Activated CD4-positive, alpha-beta memory T cell treated with anti-CD3 and anti-CD28 coated beads for 36 hours (primary cell): ENCODE measurements around the gene DRAXIN. TPM values are rescaled to one million over a fixed set of nuclear protein-coding genes. Genes with fewer than 3 reads are reported as not detected.
A peak's percentile ranks its signal among the peaks of the same experiment; 100 is the strongest.

ENCODE experiments used
- CTCF ChIA-PET: fragments of 350-600 bp; sonication (Branson Sonifier 250); formaldehyde crosslinking; loops from one replicate; lab custom pipeline; 2021; ENCODE audit warnings: antibody characterized with exemption, inconsistent platforms; lab: Charles Lee
- POLR2A ChIA-PET: fragments of 350-600 bp; sonication (Branson Sonifier 250); formaldehyde crosslinking; loops from one replicate; lab custom pipeline; 2021; ENCODE audit warnings: antibody characterized with exemption; lab: Charles Lee
- DNase-seq: peaks from one replicate; pipeline ENCODE4 v3.0.0-alpha.2; 2020
- H3K27ac Mint-ChIP-seq: one replicate; pipeline ENCODE4 v1.8.0; 2021; ENCODE audit warnings: mixed read lengths
- H3K27me3 Mint-ChIP-seq: one replicate; pipeline ENCODE4 v1.8.0; 2021; ENCODE audit warnings: mixed read lengths
- H3K36me3 Mint-ChIP-seq: one replicate; pipeline ENCODE4 v1.8.0; 2021; ENCODE audit warnings: mixed read lengths
- H3K4me1 Mint-ChIP-seq: one replicate; pipeline ENCODE4 v1.8.0; 2021; ENCODE audit warnings: low read depth, mixed read lengths
- H3K4me3 Mint-ChIP-seq: one replicate; pipeline ENCODE4 v1.8.0; 2021; ENCODE audit warnings: mild to moderate bottlenecking, mixed read lengths
- H3K9me3 Mint-ChIP-seq: one replicate; pipeline ENCODE4 v1.8.0; 2021; ENCODE audit warnings: mixed read lengths
- intact Hi-C: fragments of 100-400 bp; cut with micrococcal nuclease; formaldehyde crosslinking; loops from one replicate; pipeline ENCODE4 v1.15.1; 2023
- total RNA-seq, 2 experiments: library from RNA; stranded (reverse); gene quantifications; one replicate each; pipeline ENCODE4 v1.2.3, GENCODE V29; 2021

DRAXIN gene
- total RNA-seq, 2 experiments from 2014 or later: 0.05 to 0.07 TPM

- CTCF ChIA-PET: interaction anchor here (0.7 to 1.4 kb wide), 2 partner anchors 22 to 100 kb away, joined by 3 to 4 read pairs; no protein-coding TSS in a partner anchor
- POLR2A ChIA-PET: no interaction called here
- no peaks in the 10 kb centered on the region for H3K27me3 Mint-ChIP-seq
- no peak overlapping the region for H3K27ac Mint-ChIP-seq
- no peaks in the 10 kb centered on the region for H3K9me3 Mint-ChIP-seq
- intact Hi-C loops: no loop called here
- peaks cover 55% of the 10 kb centered on the region for H3K4me1 Mint-ChIP-seq
- H3K36me3 Mint-ChIP-seq: no peaks in the 10 kb centered on the region
- H3K4me3 Mint-ChIP-seq: no peak overlapping the region
- no peak for DNase-seq
Measured at GRCh38 chr1:11741919-11742558, 50.5 kb downstream of the DRAXIN start.

GRCh38 chr1:11744287-11744686 is 52.8 kb downstream of the DRAXIN start:
- CTCF ChIA-PET: interaction anchor here (1.1 kb wide), 1 partner anchor 25 kb away, joined by 4 read pairs; no protein-coding TSS in a partner anchor

GRCh38 chr1:11746092-11746491 is 54.6 kb downstream of the DRAXIN start:
- no peak overlapping the region for H3K27ac Mint-ChIP-seq

More at GRCh38 chr1:11744287-11744686, 52.8 kb downstream of the DRAXIN start:
- DNase-seq: no peak
- H3K4me1 Mint-ChIP-seq: peaks cover 46% of the 10 kb centered on the region
- no peak overlapping the region for H3K27ac Mint-ChIP-seq
- H3K9me3 Mint-ChIP-seq: no peaks in the 10 kb centered on the region
- intact Hi-C loops: no loop called here
- H3K36me3 Mint-ChIP-seq: peaks cover 4% of the 10 kb centered on the region
- no peaks in the 10 kb centered on the region for H3K27me3 Mint-ChIP-seq
- POLR2A ChIA-PET: no interaction called here
- no peak overlapping the region for H3K4me3 Mint-ChIP-seq

GRCh38 chr1:11746795-11747487 is 55.4 kb downstream of the DRAXIN start:
- no peak overlapping the region for H3K27ac Mint-ChIP-seq

More at GRCh38 chr1:11746092-11746491, 54.6 kb downstream of the DRAXIN start:
- Mint-ChIP-seq H3K27me3 (no peaks in the 10 kb centered on the region), H3K36me3 (peaks cover 4% of the 10 kb centered on the region), H3K4me1 (peaks cover 29% of the 10 kb centered on the region), H3K4me3 (no peak overlapping the region), H3K9me3 (no peaks in the 10 kb centered on the region)
- intact Hi-C loops: no loop called here
- CTCF ChIA-PET: interaction anchor here (0.9 kb wide), 1 partner anchor 500 kb away, joined by 3 read pairs; no protein-coding TSS in a partner anchor
- POLR2A ChIA-PET: no interaction called here
- no peak for DNase-seq

GRCh38 chr1:11748294-11749202 is 57.0 kb downstream of the DRAXIN start:
- POLR2A ChIA-PET: no interaction called here
- H3K27me3 Mint-ChIP-seq: no peaks in the 10 kb centered on the region
- H3K36me3 Mint-ChIP-seq: peaks cover 4% of the 10 kb centered on the region
- CTCF ChIA-PET: interaction anchor here (1.5 to 2.9 kb wide), 2 partner anchors 11 to 98 kb away, joined by 7 to 14 read pairs; no protein-coding TSS in a partner anchor
- intact Hi-C loops: loop anchor here (1.0 kb wide), 1 partner anchor 98 kb away; no protein-coding TSS in a partner anchor
- H3K4me3 Mint-ChIP-seq: no peak overlapping the region
- H3K27ac Mint-ChIP-seq: peak overlapping the region; percentile 48
- H3K9me3 Mint-ChIP-seq: no peaks in the 10 kb centered on the region
- no peak for DNase-seq
- peaks cover 18% of the 10 kb centered on the region for H3K4me1 Mint-ChIP-seq

More at GRCh38 chr1:11746795-11747487, 55.4 kb downstream of the DRAXIN start:
- H3K4me1 Mint-ChIP-seq: peaks cover 20% of the 10 kb centered on the region
- H3K36me3 Mint-ChIP-seq: peaks cover 4% of the 10 kb centered on the region
- no peak for DNase-seq
- CTCF ChIA-PET: no interaction called here
- H3K27me3 Mint-ChIP-seq: no peaks in the 10 kb centered on the region
- no peaks in the 10 kb centered on the region for H3K9me3 Mint-ChIP-seq
- intact Hi-C loops: no loop called here
- H3K4me3 Mint-ChIP-seq: no peak overlapping the region
- POLR2A ChIA-PET: no interaction called here

- Mint-ChIP-seq H3K4me1 (peaks cover 18% of the 10 kb centered on the region), H3K36me3 (peaks cover 4% of the 10 kb centered on the region), H3K27ac (peak overlapping the region; percentile 48), H3K4me3 (no peak overlapping the region), H3K9me3 (no peaks in the 10 kb centered on the region), H3K27me3 (no peaks in the 10 kb centered on the region)
- peak; percentile 75 for DNase-seq
- ChIA-PET POLR2A (no interaction called here), CTCF (interaction anchor here (1.5 to 2.9 kb wide), 2 partner anchors 12 to 99 kb away, joined by 7 to 14 read pairs; no protein-coding TSS in a partner anchor)
- intact Hi-C loops: loop anchor here (1.0 kb wide), 1 partner anchor 99 kb away; no protein-coding TSS in a partner anchor
Measured at GRCh38 chr1:11749203-11749689, 57.7 kb downstream of the DRAXIN start.

- CTCF ChIA-PET: interaction anchor here (0.8 to 2.9 kb wide), 4 partner anchors 10 to 713 kb away, joined by 3 to 14 read pairs (median 5); no protein-coding TSS in a partner anchor
- Mint-ChIP-seq H3K36me3 (peaks cover 4% of the 10 kb centered on the region), H3K4me3 (no peak overlapping the region), H3K9me3 (no peaks in the 10 kb centered on the region), H3K27ac (no peak overlapping the region), H3K27me3 (no peaks in the 10 kb centered on the region), H3K4me1 (peaks cover 18% of the 10 kb centered on the region)
- intact Hi-C loops: loop anchor here (1.0 kb wide), 1 partner anchor 100 kb away; no protein-coding TSS in a partner anchor
- POLR2A ChIA-PET: no interaction called here
- no peak for DNase-seq
Measured at GRCh38 chr1:11749996-11750395, 58.5 kb downstream of the DRAXIN start.

- ChIA-PET CTCF (no interaction called here), POLR2A (no interaction called here)
- H3K27me3 Mint-ChIP-seq: no peaks in the 10 kb centered on the region
- H3K4me1 Mint-ChIP-seq: peaks cover 14% of the 10 kb centered on the region
- intact Hi-C loops: no loop called here
- H3K36me3 Mint-ChIP-seq: peaks cover 4% of the 10 kb centered on the region
- no peak overlapping the region for H3K4me3 Mint-ChIP-seq
- H3K9me3 Mint-ChIP-seq: no peaks in the 10 kb centered on the region
- no peak overlapping the region for H3K27ac Mint-ChIP-seq
- DNase-seq: no peak
Measured at GRCh38 chr1:11751087-11751486, 59.6 kb downstream of the DRAXIN start.

- Mint-ChIP-seq H3K27ac (no peak overlapping the region), H3K9me3 (no peaks in the 10 kb centered on the region), H3K36me3 (peaks cover 4% of the 10 kb centered on the region), H3K4me3 (no peak overlapping the region), H3K4me1 (peaks cover 10% of the 10 kb centered on the region), H3K27me3 (peaks cover 2% of the 10 kb centered on the region)
- CTCF ChIA-PET: interaction anchor here (0.5 to 1.6 kb wide), 3 partner anchors 32 to 241 kb away, joined by 3 to 5 read pairs (median 4); partner anchors contain the start of gene FBXO6
- POLR2A ChIA-PET: no interaction called here
- DNase-seq: no peak
- intact Hi-C loops: no loop called here
Measured at GRCh38 chr1:11752359-11753088, 61.0 kb downstream of the DRAXIN start.

GRCh38 chr1:11753555-11754208 is 62.2 kb downstream of the DRAXIN start:
- ChIA-PET CTCF (interaction anchor here (0.6 to 1.6 kb wide), 2 partner anchors 90 to 239 kb away, joined by 4 to 5 read pairs; partner anchors contain the start of gene FBXO6), POLR2A (no interaction called here)

More at GRCh38 chr1:11753555-11754208, 62.2 kb downstream of the DRAXIN start:
- peaks cover 10% of the 10 kb centered on the region for H3K4me1 Mint-ChIP-seq
- H3K4me3 Mint-ChIP-seq: no peak overlapping the region
- H3K27me3 Mint-ChIP-seq: peaks cover 2% of the 10 kb centered on the region
- peaks cover 4% of the 10 kb centered on the region for H3K36me3 Mint-ChIP-seq
- H3K27ac Mint-ChIP-seq: no peak overlapping the region
- intact Hi-C loops: no loop called here
- H3K9me3 Mint-ChIP-seq: no peaks in the 10 kb centered on the region
- DNase-seq: no peak
